Measurements from ENCODE around the gene HOXA4. TPM values are rescaled to one million over a fixed set of nuclear protein-coding genes. Genes with fewer than 3 reads are reported as not detected.

HOXA4 gene
- total and polyA plus RNA-seq, 2 of the 8 experiments (the other 6 are each of a cell fraction or from before 2014, with no cell fraction given): not detected

DNA sequence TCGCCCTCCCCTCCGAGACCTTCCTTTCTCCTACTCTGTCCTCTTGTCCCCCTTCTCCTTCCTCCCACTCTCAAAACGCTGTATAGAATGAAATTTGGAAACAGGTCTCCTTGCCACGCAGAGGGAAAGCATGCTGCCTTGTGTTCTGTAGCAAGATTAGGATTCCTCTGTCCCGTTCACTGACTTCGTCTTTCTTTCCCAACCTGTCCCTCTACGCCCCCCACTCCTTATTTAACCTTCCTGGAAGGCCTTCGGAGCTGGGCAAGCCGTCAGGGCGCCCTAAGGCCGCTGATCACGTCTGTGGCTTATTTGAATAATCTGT, 33.4 kb upstream of the HOXA4 start:
- Histone ChIP-seq H3K4me2 (ENCODE audit: insufficient read depth in 1 of 2, low read depth in 2 of 2, low read length in 2 of 2) (peak overlapping the region; percentile 8 to 47; a peak in 1 of 4 replicates), H4K8ac (ENCODE audit: extremely low read depth, insufficient read depth, low read length) (no peak overlapping the region), H2AFZ (ENCODE audit: low read length) (no peak overlapping the region), H2AK5ac (ENCODE audit: low read depth, low read length) (no peak overlapping the region), H3K4me1 (replicated peaks in 1 of 4; ENCODE audit: control insufficient read depth in 3 of 4, insufficient read depth in 4 of 4, low read length in 3 of 4) (no peaks in the 10 kb centered on the region; a peak in 4 of 7 replicates), H3K36me3 (ENCODE audit: control insufficient read depth in 2 of 4, insufficient read depth in 4 of 4, low read length in 3 of 4) (peaks cover 0 to 20% (median 0%) of the 10 kb centered on the region in 4 experiments; a peak in 1 of 8 replicates), H4K91ac (replicated peaks; ENCODE audit: insufficient read length, low read length) (no peak overlapping the region), H3K79me2 (ENCODE audit: control insufficient read depth in 1 of 2, insufficient read depth in 2 of 2, low read length in 2 of 2) (no peaks in the 10 kb centered on the region), H4K5ac (ENCODE audit: insufficient read length, low read depth, low read length) (no peak overlapping the region), H3K4me3 (ENCODE audit: extremely low read depth in 1 of 4, insufficient read depth in 2 of 4, low read depth in 3 of 4, low read length in 4 of 4) (peak overlapping the region in 1 of 4 experiments; percentile 25; a peak in 2 of 8 replicates), H2BK5ac (ENCODE audit: low read depth, low read length) (no peak overlapping the region), H3K79me1 (ENCODE audit: low read depth, low read length) (no peaks in the 10 kb centered on the region), H2BK20ac (ENCODE audit: low read length) (no peak overlapping the region), H2BK15ac (ENCODE audit: low read length) (no peak overlapping the region), H3K9ac (replicated peaks in 1 of 4; ENCODE audit: extremely low read depth in 1 of 4, low read depth in 3 of 4, low read length in 3 of 4) (no peak overlapping the region), H2BK12ac (ENCODE audit: low read depth, low read length) (no peak overlapping the region), H3K4ac (replicated peaks; ENCODE audit: insufficient read length, low read depth, low read length) (no peak overlapping the region), H3K27me3 (replicated peaks in 1 of 4; ENCODE audit: control insufficient read depth in 3 of 4, extremely low read depth in 1 of 4, insufficient read depth in 3 of 4, low read length in 3 of 4) (peaks cover 98 to 100% (median 99%) of the 10 kb centered on the region in 4 experiments), H3K18ac (ENCODE audit: extremely low read depth, low read length) (no peak overlapping the region), H3K56ac (replicated peaks; ENCODE audit: insufficient read length, low read depth, low read length) (no peak overlapping the region), H3K23ac (ENCODE audit: insufficient read length) (no peak overlapping the region), H4K20me1 (replicated peaks in 1 of 2; ENCODE audit: control insufficient read depth in 1 of 2, insufficient read depth in 2 of 2, low read length in 2 of 2) (peaks cover 19 to 28% of the 10 kb centered on the region in 2 experiments), H2BK120ac (replicated peaks; ENCODE audit: low read depth, low read length) (no peak overlapping the region), H3K23me2 (ENCODE audit: low read depth, low read length) (no peaks in the 10 kb centered on the region), H3K14ac (ENCODE audit: insufficient read length) (no peak overlapping the region), H3K9me3 (ENCODE audit: insufficient read depth in 2 of 2, low read depth in 1 of 2, low read length in 1 of 2) (peaks cover 0 to 6% of the 10 kb centered on the region in 2 experiments; a peak in 1 of 4 replicates), H3K27ac (ENCODE audit: low read depth, low read length) (no peak overlapping the region)
- no peak for DNase-seq (ENCODE audit: low read depth in 1 of 2, low spot score in 2 of 2)
- FAIRE-seq: no peak
- CTCF ChIA-PET (ENCODE audit: partially characterized antibody): interaction anchor here (0.8 to 4.4 kb wide), 5 partner anchors 9 to 22 kb away, joined by 3 to 80 read pairs (median 5); partner anchors contain the start of genes HOXA11, HOXA3, HOXA5 and HOXA6
- 18% methylated on average over 12 of the region's 12 CpGs; no CpG with 5 or more reads in 1 of the 2 experiments for WGBS, 2 experiments (ENCODE audit: extremely low coverage in 1 of 2, insufficient coverage in 1 of 2, insufficient read length in 1 of 2, insufficient replicate concordance in 2 of 2, low coverage in 1 of 2, low lambda C conversion rate in 2 of 2, missing lambda C conversion rate in 1 of 2)
- POLR2A ChIA-PET (ENCODE audit: partially characterized antibody): no interaction called here
- no peak for TF ChIP-seq SP2 (IDR thresholded peaks at IDR 0.05; ENCODE audit: low read length)
- no peak for TF ChIP-seq SAP30 (IDR thresholded peaks at IDR 0.05; ENCODE audit: insufficient read depth, insufficient replicate concordance, low read length)
- no peak for TF ChIP-seq RAD21 (IDR thresholded peaks at IDR 0.05 in 1 of 2, conservative IDR thresholded peaks at IDR 0.05 in 1 of 2; ENCODE audit: low read depth in 2 of 2, low read length in 2 of 2)
- no peak for TF ChIP-seq KDM4A (IDR thresholded peaks at IDR 0.05; ENCODE audit: low read depth, low read length, severe bottlenecking)
- no peak for TF ChIP-seq SIN3A (conservative IDR thresholded peaks at IDR 0.05 in 1 of 2, IDR thresholded peaks at IDR 0.05 in 1 of 2; ENCODE audit: low read depth in 1 of 2, low read length in 2 of 2)
- TF ChIP-seq ZNF274 (IDR thresholded peaks at IDR 0.05; ENCODE audit: borderline replicate concordance, extremely low read depth, low read length): no peak
- no peak for TF ChIP-seq MAFK (IDR thresholded peaks at IDR 0.05; ENCODE audit: low read depth, low read length)
- TF ChIP-seq CBX5 (IDR thresholded peaks at IDR 0.05; ENCODE audit: low read depth, low read length): no peak
- no peak for TF ChIP-seq CBX8 (IDR thresholded peaks at IDR 0.05; ENCODE audit: borderline replicate concordance, low read depth, low read length)
